ENCODE data around the gene IRF2BP2.
"Not testable (repeated sequence)": the region's sequence is repeated elsewhere in the genome, so short reads cannot be mapped to it uniquely, and the experiment has no call there.

The IRF2BP2 gene

DNA sequence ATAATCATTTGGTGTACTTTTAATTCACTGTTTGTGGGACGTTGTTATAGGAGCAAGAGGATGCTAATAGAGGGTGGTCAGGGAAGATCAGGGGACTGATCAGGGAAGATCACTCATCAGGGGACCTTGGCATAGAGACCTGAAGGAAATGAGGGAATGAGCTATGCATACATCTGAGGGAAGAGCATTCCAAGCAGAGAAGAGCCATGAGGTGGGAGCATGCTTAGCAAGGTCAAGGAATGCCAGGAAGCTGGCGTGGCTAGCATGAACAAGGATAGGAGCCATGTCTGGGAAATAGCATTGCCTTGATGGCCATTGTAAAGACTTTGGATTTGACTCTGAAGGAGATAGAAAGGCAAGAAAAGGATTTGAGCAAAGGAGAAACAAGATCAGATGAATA, 14.1 kb downstream of the IRF2BP2 start:
- Histone ChIP-seq H3K36me3 (ENCODE audit: control insufficient read depth in 4 of 4, insufficient read depth in 4 of 4, low read length in 3 of 4) (no peaks in the 10 kb centered on the region), H3K27ac (ENCODE audit: insufficient read depth in 1 of 2, low read depth in 1 of 2, low read length in 2 of 2, poor library complexity in 1 of 2, severe bottlenecking in 2 of 2) (no peak overlapping the region), H3K27me3 (replicated peaks in 2 of 5; ENCODE audit: control insufficient read depth in 4 of 5, insufficient read depth in 5 of 5, low read length in 4 of 5) (no peaks in the 10 kb centered on the region), H3K4me1 (ENCODE audit: control extremely low read depth in 1 of 4, control insufficient read depth in 4 of 4, insufficient read depth in 4 of 4, low read length in 3 of 4) (peaks cover 14 to 25% (median 24%) of the 10 kb centered on the region in 4 experiments), H3K9me3 (ENCODE audit: control extremely low read depth in 1 of 5, control insufficient read depth in 4 of 5, insufficient read depth in 2 of 5, low read depth in 1 of 5, low read length in 4 of 5) (peaks cover 0 to 3% (median 0%) of the 10 kb centered on the region in 5 experiments), H3K4me3 (ENCODE audit: control insufficient read depth in 1 of 7, extremely low read depth in 1 of 7, insufficient read depth in 4 of 7, low read depth in 2 of 7, low read length in 6 of 7) (no peak overlapping the region)
- 91% methylated on average over 2 of the region's 2 CpGs for WGBS (ENCODE audit: insufficient coverage)
- POLR2A ChIA-PET = no interaction called here
- DNase-seq = no peak
- CTCF ChIA-PET = interaction anchor here (1.2 to 1.5 kb wide), 4 partner anchors 30 to 95 kb away, joined by 3 to 4 read pairs (median 3); no protein-coding TSS in a partner anchor

- H3K4me3 ChIP-seq (ENCODE audit: control insufficient read depth in 1 of 7, extremely low read depth in 1 of 7, insufficient read depth in 4 of 7, low read depth in 2 of 7, low read length in 6 of 7); POLR2A ChIA-PET; H3K9me3 ChIP-seq (ENCODE audit: control extremely low read depth in 1 of 5, control insufficient read depth in 4 of 5, insufficient read depth in 2 of 5, low read depth in 1 of 5, low read length in 4 of 5); DNase-seq; H3K36me3 ChIP-seq (ENCODE audit: control insufficient read depth in 4 of 4, insufficient read depth in 4 of 4, low read length in 3 of 4); H3K27me3 ChIP-seq (replicated peaks in 2 of 5; ENCODE audit: control insufficient read depth in 4 of 5, insufficient read depth in 5 of 5, low read length in 4 of 5); H3K27ac ChIP-seq (ENCODE audit: insufficient read depth in 1 of 2, low read depth in 1 of 2, low read length in 2 of 2, poor library complexity in 1 of 2, severe bottlenecking in 2 of 2): not testable (repeated sequence)
- peaks cover 7 to 14% (median 14%) of the 10 kb centered on the region in 4 experiments for H3K4me1 ChIP-seq (ENCODE audit: control extremely low read depth in 1 of 4, control insufficient read depth in 4 of 4, insufficient read depth in 4 of 4, low read length in 3 of 4)
- CTCF ChIA-PET = interaction anchor here (1.5 kb wide), 1 partner anchor 34 kb away, joined by 4 read pairs; no protein-coding TSS in a partner anchor
- no CpG with 5 or more reads among the region's 4 CpGs for WGBS (ENCODE audit: insufficient coverage)
Observed at GRCh38 chr1:234594575-234594974, 15.4 kb downstream of the IRF2BP2 start.

DNA sequence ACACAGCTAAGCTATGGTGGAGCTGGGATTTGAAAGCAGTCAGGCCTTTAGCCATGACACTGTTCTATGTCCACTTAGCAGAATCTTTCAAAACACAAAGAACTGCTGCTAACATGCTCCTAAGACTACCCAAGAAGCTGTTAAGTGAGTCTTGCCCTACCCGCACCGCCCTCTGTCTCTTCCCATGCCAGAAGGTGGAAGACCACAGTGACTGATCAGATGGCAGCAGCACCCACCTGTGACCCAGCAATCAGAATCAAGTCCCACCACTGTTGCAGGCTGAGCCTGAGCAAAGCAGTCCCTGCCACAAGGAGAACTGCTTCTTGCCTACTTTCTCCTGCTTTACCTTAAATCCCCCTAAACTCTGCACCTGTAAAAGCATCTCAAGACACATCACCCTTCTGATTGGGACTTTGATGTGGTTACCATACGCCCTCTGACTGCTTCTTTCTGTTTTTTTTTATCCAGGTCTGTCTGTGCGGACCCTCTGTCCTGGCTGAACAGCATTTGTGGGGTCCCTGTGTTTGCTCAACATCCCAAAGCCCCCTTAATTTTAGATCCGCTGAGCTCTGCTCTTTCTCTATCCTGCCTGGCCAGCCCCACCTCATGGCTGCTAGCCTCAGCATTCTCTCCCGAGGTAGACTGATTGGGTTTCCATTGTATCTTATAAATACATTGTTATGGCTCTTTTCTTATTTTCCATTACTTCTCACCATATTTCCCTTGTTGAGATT, 16.0 kb downstream of the IRF2BP2 start:
- H3K9me3 ChIP-seq (ENCODE audit: control extremely low read depth in 1 of 5, control insufficient read depth in 4 of 5, insufficient read depth in 2 of 5, low read depth in 1 of 5, low read length in 4 of 5) = peaks cover 0 to 3% (median 0%) of the 10 kb centered on the region in 5 experiments
- no peak overlapping the region for H3K4me3 ChIP-seq (ENCODE audit: control insufficient read depth in 1 of 7, extremely low read depth in 1 of 7, insufficient read depth in 4 of 7, low read depth in 2 of 7, low read length in 6 of 7)
- peaks cover 5 to 7% (median 7%) of the 10 kb centered on the region in 4 experiments for H3K4me1 ChIP-seq (ENCODE audit: control extremely low read depth in 1 of 4, control insufficient read depth in 4 of 4, insufficient read depth in 4 of 4, low read length in 3 of 4)
- WGBS (ENCODE audit: insufficient coverage) = 100% methylated on average over 4 of the region's 6 CpGs
- POLR2A ChIA-PET = no interaction called here
- CTCF ChIA-PET = no interaction called here
- no peak for DNase-seq
- H3K27ac ChIP-seq (ENCODE audit: insufficient read depth in 1 of 2, low read depth in 1 of 2, low read length in 2 of 2, poor library complexity in 1 of 2, severe bottlenecking in 2 of 2) = no peak overlapping the region
- no peaks in the 10 kb centered on the region for H3K36me3 ChIP-seq (ENCODE audit: control insufficient read depth in 4 of 4, insufficient read depth in 4 of 4, low read length in 3 of 4)
- no peaks in the 10 kb centered on the region for H3K27me3 ChIP-seq (replicated peaks in 2 of 5; ENCODE audit: control insufficient read depth in 4 of 5, insufficient read depth in 5 of 5, low read length in 4 of 5)

DNA sequence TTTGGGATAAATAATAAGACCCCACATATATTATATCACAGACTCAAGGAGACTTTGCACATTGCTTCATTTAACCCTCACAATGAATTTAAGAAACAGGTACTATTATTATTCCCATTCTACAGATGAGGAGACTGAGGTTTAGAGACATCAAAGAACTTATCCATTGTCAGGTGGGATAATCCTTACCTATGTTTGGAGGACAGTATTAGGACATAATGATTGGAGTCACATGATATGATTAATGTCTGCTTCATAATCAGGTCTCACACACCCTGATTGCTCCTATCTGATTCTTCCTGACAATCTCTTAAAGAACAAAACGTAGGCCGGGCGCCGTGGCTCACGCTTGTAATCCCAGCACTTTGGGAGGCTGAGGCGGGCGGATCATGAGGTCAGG, 16.9 kb downstream of the IRF2BP2 start:
- Histone ChIP-seq H3K27me3 (replicated peaks in 2 of 5; ENCODE audit: control insufficient read depth in 4 of 5, insufficient read depth in 5 of 5, low read length in 4 of 5) (no peaks in the 10 kb centered on the region), H3K4me3 (ENCODE audit: control insufficient read depth in 1 of 7, extremely low read depth in 1 of 7, insufficient read depth in 4 of 7, low read depth in 2 of 7, low read length in 6 of 7) (no peak overlapping the region), H3K27ac (ENCODE audit: insufficient read depth in 1 of 2, low read depth in 1 of 2, low read length in 2 of 2, poor library complexity in 1 of 2, severe bottlenecking in 2 of 2) (no peak overlapping the region), H3K9me3 (ENCODE audit: control extremely low read depth in 1 of 5, control insufficient read depth in 4 of 5, insufficient read depth in 2 of 5, low read depth in 1 of 5, low read length in 4 of 5) (peaks cover 0 to 3% (median 0%) of the 10 kb centered on the region in 5 experiments), H3K36me3 (ENCODE audit: control insufficient read depth in 4 of 4, insufficient read depth in 4 of 4, low read length in 3 of 4) (no peaks in the 10 kb centered on the region), H3K4me1 (ENCODE audit: control extremely low read depth in 1 of 4, control insufficient read depth in 4 of 4, insufficient read depth in 4 of 4, low read length in 3 of 4) (no peaks in the 10 kb centered on the region)
- no CpG with 5 or more reads among the region's 7 CpGs for WGBS (ENCODE audit: insufficient coverage)
- no peak for DNase-seq
- CTCF ChIA-PET = interaction anchor here (1.2 kb wide), 1 partner anchor 93 kb away, joined by 3 read pairs; no protein-coding TSS in a partner anchor
- POLR2A ChIA-PET = no interaction called here

DNA sequence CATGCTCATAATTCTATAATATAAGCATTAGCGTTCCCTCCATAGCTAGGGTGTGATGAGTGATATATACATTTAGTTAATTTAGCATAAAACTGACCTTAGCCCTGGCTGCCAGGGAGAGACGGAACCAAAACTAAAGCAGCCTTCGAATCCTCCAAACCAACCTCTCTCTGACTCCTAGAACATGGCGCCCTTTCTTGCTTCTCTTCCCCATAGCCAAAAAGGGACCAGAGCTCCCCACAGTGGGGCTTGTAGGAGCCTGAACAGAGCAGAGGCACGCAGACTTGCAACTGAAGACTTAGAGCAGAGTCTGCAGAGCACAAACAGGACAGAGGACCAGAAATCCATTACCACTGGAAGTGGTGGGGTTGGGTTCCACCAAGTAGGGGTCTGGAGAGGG, 17.7 kb downstream of the IRF2BP2 start:
- Histone ChIP-seq H3K4me1 (ENCODE audit: control extremely low read depth in 1 of 4, control insufficient read depth in 4 of 4, insufficient read depth in 4 of 4, low read length in 3 of 4) (no peaks in the 10 kb centered on the region), H3K36me3 (ENCODE audit: control insufficient read depth in 4 of 4, insufficient read depth in 4 of 4, low read length in 3 of 4) (no peaks in the 10 kb centered on the region), H3K9me3 (ENCODE audit: control extremely low read depth in 1 of 5, control insufficient read depth in 4 of 5, insufficient read depth in 2 of 5, low read depth in 1 of 5, low read length in 4 of 5) (peaks cover 0 to 3% (median 0%) of the 10 kb centered on the region in 5 experiments), H3K4me3 (ENCODE audit: control insufficient read depth in 1 of 7, extremely low read depth in 1 of 7, insufficient read depth in 4 of 7, low read depth in 2 of 7, low read length in 6 of 7) (no peak overlapping the region), H3K27ac (ENCODE audit: insufficient read depth in 1 of 2, low read depth in 1 of 2, low read length in 2 of 2, poor library complexity in 1 of 2, severe bottlenecking in 2 of 2) (no peak overlapping the region), H3K27me3 (replicated peaks in 2 of 5; ENCODE audit: control insufficient read depth in 4 of 5, insufficient read depth in 5 of 5, low read length in 4 of 5) (no peaks in the 10 kb centered on the region)
- 100% methylated on average over 2 of the region's 5 CpGs for WGBS (ENCODE audit: insufficient coverage)
- CTCF ChIA-PET = interaction anchor here (1.0 to 1.3 kb wide), 3 partner anchors 84 to 276 kb away, joined by 3 read pairs; no protein-coding TSS in a partner anchor
- DNase-seq = no peak
- POLR2A ChIA-PET = no interaction called here

DNA sequence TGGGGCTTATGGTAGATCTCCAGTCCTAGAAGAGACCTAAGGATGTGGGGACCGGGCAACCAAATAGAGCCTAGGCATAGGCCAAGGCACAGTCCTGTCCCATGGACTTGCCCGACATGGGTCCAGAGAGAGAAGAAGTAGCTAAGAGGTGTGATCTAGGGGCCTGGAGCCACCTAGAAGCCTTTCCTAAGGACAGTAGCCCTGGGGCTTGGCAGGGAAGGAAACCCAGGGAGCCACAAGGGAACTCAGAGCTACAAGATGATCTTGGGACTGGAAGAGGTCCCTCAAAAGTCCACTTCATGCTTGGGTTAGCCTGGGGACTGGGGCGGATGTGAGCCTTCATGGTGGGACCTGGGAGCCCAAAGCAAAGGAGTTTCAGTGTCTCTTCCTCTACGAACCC, 18.8 kb downstream of the IRF2BP2 start:
- Histone ChIP-seq H3K36me3 (ENCODE audit: control insufficient read depth in 4 of 4, insufficient read depth in 4 of 4, low read length in 3 of 4) (no peaks in the 10 kb centered on the region), H3K27me3 (replicated peaks in 2 of 5; ENCODE audit: control insufficient read depth in 4 of 5, insufficient read depth in 5 of 5, low read length in 4 of 5) (no peaks in the 10 kb centered on the region), H3K4me3 (ENCODE audit: control insufficient read depth in 1 of 7, extremely low read depth in 1 of 7, insufficient read depth in 4 of 7, low read depth in 2 of 7, low read length in 6 of 7) (no peak overlapping the region), H3K9me3 (ENCODE audit: control extremely low read depth in 1 of 5, control insufficient read depth in 4 of 5, insufficient read depth in 2 of 5, low read depth in 1 of 5, low read length in 4 of 5) (peaks cover 0 to 3% (median 0%) of the 10 kb centered on the region in 5 experiments), H3K4me1 (ENCODE audit: control extremely low read depth in 1 of 4, control insufficient read depth in 4 of 4, insufficient read depth in 4 of 4, low read length in 3 of 4) (no peaks in the 10 kb centered on the region), H3K27ac (ENCODE audit: insufficient read depth in 1 of 2, low read depth in 1 of 2, low read length in 2 of 2, poor library complexity in 1 of 2, severe bottlenecking in 2 of 2) (no peak overlapping the region)
- POLR2A ChIA-PET = no interaction called here
- no peak for DNase-seq
- CTCF ChIA-PET = interaction anchor here (1.3 kb wide), 1 partner anchor 83 kb away, joined by 3 read pairs; no protein-coding TSS in a partner anchor
- 100% methylated on average over 4 of the region's 4 CpGs for WGBS (ENCODE audit: insufficient coverage)

DNA sequence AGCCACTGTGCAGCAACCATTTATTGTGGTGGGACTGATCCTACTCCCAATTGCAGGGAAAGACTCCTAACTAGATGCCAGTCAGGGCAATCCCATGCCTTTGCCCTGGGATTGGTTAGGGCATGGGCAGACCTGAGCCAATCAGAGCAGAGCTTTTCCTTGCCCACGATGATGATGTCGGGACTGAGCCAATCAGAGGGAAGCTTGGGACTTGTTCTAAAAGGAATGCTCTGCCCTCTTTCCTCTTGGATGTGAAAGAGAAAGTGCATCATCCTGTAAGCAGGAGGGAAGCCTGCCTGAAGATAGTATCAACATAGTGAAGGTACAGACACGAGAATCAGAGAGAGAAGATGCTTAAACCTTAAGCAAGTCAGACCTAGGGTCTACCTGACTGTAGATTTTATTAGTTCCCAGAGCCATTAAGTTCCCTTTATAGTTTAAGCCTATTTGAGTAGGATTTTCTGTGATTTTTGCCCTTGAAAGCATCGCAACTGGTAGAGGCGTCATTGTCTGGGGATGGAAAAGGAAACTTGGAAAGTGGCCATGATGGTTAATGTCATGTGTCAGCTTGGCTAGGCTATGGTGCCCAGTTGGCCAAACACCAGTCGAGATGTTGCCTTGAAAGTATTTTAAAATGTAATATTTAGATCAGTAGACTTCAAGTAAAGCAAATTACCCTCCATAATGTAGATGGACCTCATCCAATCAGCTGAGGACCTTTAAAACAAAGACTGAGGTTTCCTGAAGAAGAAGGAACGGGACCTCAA, 19.9 kb downstream of the IRF2BP2 start:
- Histone ChIP-seq H3K4me1 (ENCODE audit: control extremely low read depth in 1 of 4, control insufficient read depth in 4 of 4, insufficient read depth in 4 of 4, low read length in 3 of 4) (no peaks in the 10 kb centered on the region), H3K36me3 (ENCODE audit: control insufficient read depth in 4 of 4, insufficient read depth in 4 of 4, low read length in 3 of 4) (no peaks in the 10 kb centered on the region), H3K9me3 (ENCODE audit: control extremely low read depth in 1 of 5, control insufficient read depth in 4 of 5, insufficient read depth in 2 of 5, low read depth in 1 of 5, low read length in 4 of 5) (peaks cover 0 to 3% (median 0%) of the 10 kb centered on the region in 5 experiments), H3K27me3 (replicated peaks in 2 of 5; ENCODE audit: control insufficient read depth in 4 of 5, insufficient read depth in 5 of 5, low read length in 4 of 5) (no peaks in the 10 kb centered on the region), H3K4me3 (ENCODE audit: control insufficient read depth in 1 of 7, extremely low read depth in 1 of 7, insufficient read depth in 4 of 7, low read depth in 2 of 7, low read length in 6 of 7) (no peak overlapping the region), H3K27ac (ENCODE audit: insufficient read depth in 1 of 2, low read depth in 1 of 2, low read length in 2 of 2, poor library complexity in 1 of 2, severe bottlenecking in 2 of 2) (no peak overlapping the region)
- CTCF ChIA-PET = interaction anchor here (1.5 kb wide), 1 partner anchor 14 kb away, joined by 3 read pairs; no protein-coding TSS in a partner anchor
- POLR2A ChIA-PET = no interaction called here
- WGBS (ENCODE audit: insufficient coverage) = 93% methylated on average over 6 of the region's 7 CpGs
- no peak for DNase-seq

Data from common myeloid progenitor, CD34-positive (primary cell).